Spleen (tissue), 7 donors: ENCODE measurements around the gene WNK2.

ENCODE experiments used
- CTCF ChIP-seq, 11 experiments: fragments of 200-600 bp in 7 of 11; fragments of 450-650 bp in 4 of 11; sonication (generic) in 4 of 11; IDR thresholded peaks in 8 of 11; conservative IDR thresholded peaks in 3 of 11; 1 replicate in 7 of 11; 2 replicates in 4 of 11; pipeline versions ENCODE4 v1.4.0 to v1.8.0; 2016 to 2021; ENCODE audit warnings: antibody characterized with exemption in 11 of 11, inconsistent platforms in 4 of 11, mild to moderate bottlenecking in 1 of 11
- POLR2A ChIP-seq, 3 donors: fragments of 450-650 bp; IDR thresholded peaks; one replicate each; pipeline ENCODE4 v1.5.1; 2017; ENCODE audit warnings: antibody characterized with exemption in 3 of 3, mild to moderate bottlenecking in 1 of 3
- donor health status: DM: no; HTN: no; CAD: no; lungs with moderate emphysema.
- donor health status: DM: no; HTN: no; CAD: no.
- donor health status: DM: no; HTN: no; CAD: no.

GRCh38 chr9:93316726-93317494 lies 133.0 kb downstream of the WNK2 start:
- TF ChIP-seq POLR2A (IDR thresholded peaks at IDR 0.05): no peak
- no peak for TF ChIP-seq CTCF (IDR thresholded peaks at IDR 0.05 in 8 of 11, conservative IDR thresholded peaks at IDR 0.05 in 3 of 11)
